ENCODE data around the gene EVPLL.
"Not testable (repeated sequence)": the region's sequence is repeated elsewhere in the genome, so short reads cannot be mapped to it uniquely, and the experiment has no call there.

The EVPLL gene

GRCh38 chr17:18377437-18378204 lies at the start of gene EVPLL:
Gene EVPLL, plus strand, starts transcription at chr17:18377778. Its CDS starts 3,160 bp downstream, at chr17:18380938.
- DNase-seq = peak; percentile 2

- no peak for DNase-seq
These were observed 48.9 kb upstream of the EVPLL start for GRCh38 chr17:18328643-18329204.

- DNase-seq = peak; percentile 36
These were observed 45.7 kb upstream of the EVPLL start for GRCh38 chr17:18331879-18332278.

GRCh38 chr17:18332909-18333489 lies 44.6 kb upstream of the EVPLL start:
- no peak for DNase-seq

GRCh38 chr17:18338158-18338557 lies 39.4 kb upstream of the EVPLL start:
- DNase-seq = not testable (repeated sequence)

GRCh38 chr17:18339933-18340332 lies 37.6 kb upstream of the EVPLL start:
- no peak for DNase-seq

- no peak for DNase-seq
These were observed 33.6 kb upstream of the EVPLL start for GRCh38 chr17:18344021-18344420.

- DNase-seq = no peak
These were observed 24.0 kb upstream of the EVPLL start for GRCh38 chr17:18353541-18353940.

GRCh38 chr17:18356624-18357023 lies 21.0 kb upstream of the EVPLL start:
- DNase-seq = no peak

GRCh38 chr17:18360518-18360917 lies 17.1 kb upstream of the EVPLL start:
- no peak for DNase-seq

- DNase-seq = no peak
These were observed 15.5 kb upstream of the EVPLL start for GRCh38 chr17:18361837-18362697.

- peak; percentile 2 for DNase-seq
These were observed 14.9 kb upstream of the EVPLL start for GRCh38 chr17:18362698-18363100.

GRCh38 chr17:18363101-18364049 lies 14.2 kb upstream of the EVPLL start, which contains the start of gene SHMT1:
Gene SHMT1, minus strand, starts transcription at chr17:18363550. Its CDS starts 7,569 bp downstream, at chr17:18355981.
- peak; percentile 91 for DNase-seq

GRCh38 chr17:18364166-18364565 lies 13.4 kb upstream of the EVPLL start:
- DNase-seq = no peak

GRCh38 chr17:18368946-18369345 lies 8.6 kb upstream of the EVPLL start:
- DNase-seq = no peak

GRCh38 chr17:18370761-18371160 lies 6.8 kb upstream of the EVPLL start:
- no peak for DNase-seq

- DNase-seq = no peak
These were observed 6.1 kb upstream of the EVPLL start for GRCh38 chr17:18371455-18371854.

GRCh38 chr17:18373181-18373580 lies 4.4 kb upstream of the EVPLL start:
- not testable (repeated sequence) for DNase-seq

GRCh38 chr17:18374216-18374615 lies 3.4 kb upstream of the EVPLL start:
- no peak for DNase-seq

GRCh38 chr17:18378205-18378505 lies 577 bp downstream of the EVPLL start:
- no peak for DNase-seq

GRCh38 chr17:18378614-18379013 lies 1.0 kb downstream of the EVPLL start:
- DNase-seq = not testable (repeated sequence)

Data from CD4-positive, alpha-beta T cell treated with Interleukin-21 for 1 hour (primary cell).